ENCODE data around the gene PARP9. TPM values are rescaled to one million over a fixed set of nuclear protein-coding genes. Genes with fewer than 3 reads are reported as not detected.

Gene PARP9
- total and polyA plus RNA-seq, 10 of the 15 experiments (the other 5 are each of a cell fraction or from before 2014, with no cell fraction given) = 34.0 to 122 (median 46.1) TPM

GRCh38 chr3:122560680-122561079 lies 3.4 kb downstream of the PARP9 start (continued):
- TF ChIP-seq NR2C2 (IDR thresholded peaks at IDR 0.05; ENCODE audit: borderline replicate concordance, control insufficient read depth, insufficient read length, low read depth) (no peak), ZNF384 (IDR thresholded peaks at IDR 0.05; ENCODE audit: borderline replicate concordance, low read depth, low read length) (no peak), SMAD1 (IDR thresholded peaks at IDR 0.05; ENCODE audit: low read depth, partially characterized antibody) (no peak), ZBED1 (IDR thresholded peaks at IDR 0.05; ENCODE audit: borderline replicate concordance) (no peak), RBBP5 (conservative IDR thresholded peaks at IDR 0.05) (no peak), ZBTB11 (CRISPR knock-in tag; IDR thresholded peaks at IDR 0.05) (no peak), GABPA (IDR thresholded peaks at IDR 0.05; ENCODE audit: low read depth) (no peak), BCL11A (IDR thresholded peaks at IDR 0.05; ENCODE audit: low read depth, low read length) (no peak), RAD21 (IDR thresholded peaks at IDR 0.05; ENCODE audit: insufficient read depth, low read depth, low read length) (peak; percentile 93), JUND (IDR thresholded peaks at IDR 0.05; ENCODE audit: low read depth, low read length) (peak; percentile 20; the same call in 1 of the 2 replicates), STAT1 (conservative IDR thresholded peaks at IDR 0.05) (no peak), PRDM15 (CRISPR knock-in tag; IDR thresholded peaks at IDR 0.05) (no peak), SUZ12 (IDR thresholded peaks at IDR 0.05; ENCODE audit: unreplicated experiment) (no peak), MTA2 (IDR thresholded peaks at IDR 0.05; ENCODE audit: low read depth) (no peak), STAT3 (IDR thresholded peaks at IDR 0.05; ENCODE audit: low read depth, low read length) (no peak), ZBTB33 (IDR thresholded peaks at IDR 0.05) (no peak), ESRRA (IDR thresholded peaks at IDR 0.05; ENCODE audit: low read length) (no peak), RUNX3 (IDR thresholded peaks at IDR 0.05; ENCODE audit: low read length) (no peak), CREB1 (IDR thresholded peaks at IDR 0.05; ENCODE audit: low read depth) (no peak), KAT2A (conservative IDR thresholded peaks at IDR 0.05; ENCODE audit: control insufficient read depth, low read depth, low read length) (no peak)
- TF ChIP-seq, protein P1, sequence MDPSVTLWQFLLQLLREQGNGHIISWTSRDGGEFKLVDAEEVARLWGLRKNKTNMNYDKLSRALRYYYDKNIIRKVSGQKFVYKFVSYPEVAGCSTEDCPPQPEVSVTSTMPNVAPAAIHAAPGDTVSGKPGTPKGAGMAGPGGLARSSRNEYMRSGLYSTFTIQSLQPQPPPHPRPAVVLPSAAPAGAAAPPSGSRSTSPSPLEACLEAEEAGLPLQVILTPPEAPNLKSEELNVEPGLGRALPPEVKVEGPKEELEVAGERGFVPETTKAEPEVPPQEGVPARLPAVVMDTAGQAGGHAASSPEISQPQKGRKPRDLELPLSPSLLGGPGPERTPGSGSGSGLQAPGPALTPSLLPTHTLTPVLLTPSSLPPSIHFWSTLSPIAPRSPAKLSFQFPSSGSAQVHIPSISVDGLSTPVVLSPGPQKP (IDR thresholded peaks at IDR 0.05; ENCODE audit: low read depth, low read length) = no peak
- TF ChIP-seq, protein P2, sequence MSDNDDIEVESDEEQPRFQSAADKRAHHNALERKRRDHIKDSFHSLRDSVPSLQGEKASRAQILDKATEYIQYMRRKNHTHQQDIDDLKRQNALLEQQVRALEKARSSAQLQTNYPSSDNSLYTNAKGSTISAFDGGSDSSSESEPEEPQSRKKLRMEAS (IDR thresholded peaks at IDR 0.05; ENCODE audit: low read depth, low read length) = no peak

All from GM12878 (cell line).